GM12878 (cell line): ENCODE measurements around the gene UQCRC1.

ENCODE experiments used
- BACH1 ChIP-seq: fragments of 450-650 bp; IDR thresholded peaks from 2 replicates; pipeline ENCODE4 v1.6.1; 2017; ENCODE audit warnings: mild to moderate bottlenecking, borderline replicate concordance
- CEBPB ChIP-seq, 2 experiments: fragments of 150-350 bp in 1 of 2; IDR thresholded peaks; 2 replicates each; pipeline ENCODE4 v1.6.1; 2012 to 2014; ENCODE audit warnings: low read depth in 2 of 2, low read length in 2 of 2, borderline replicate concordance in 1 of 2, inconsistent platforms in 1 of 2
- EZH2 ChIP-seq: IDR thresholded peaks from 2 replicates; pipeline ENCODE4 v1.6.1; 2012; ENCODE audit warnings: low read depth, mild to moderate bottlenecking, control low read depth, inconsistent platforms, low read length, borderline replicate concordance; ENCODE audit not compliant: control insufficient read depth
- NFYA ChIP-seq: IDR thresholded peaks from 2 replicates; pipeline ENCODE4 v1.6.1; 2011; ENCODE audit warnings: low read depth, mild to moderate bottlenecking, low read length, improper control_type of control experiment, borderline replicate concordance
- NR2C1 ChIP-seq: fragments of 450-650 bp; IDR thresholded peaks from 2 replicates; pipeline ENCODE4 v1.6.1; 2017; ENCODE audit warnings: antibody characterized with exemption, mild to moderate bottlenecking, moderate library complexity
- PAX8 ChIP-seq: fragments of 450-650 bp; IDR thresholded peaks from 2 replicates; pipeline ENCODE4 v1.6.1; 2017; ENCODE audit warnings: mild to moderate bottlenecking, moderate library complexity
- POLR2A ChIP-seq: IDR thresholded peaks from 2 replicates; pipeline ENCODE4 v1.6.1; 2011; ENCODE audit warnings: low read depth, mild to moderate bottlenecking, low read length
- POLR2AphosphoS5 ChIP-seq: IDR thresholded peaks from 2 replicates; pipeline ENCODE4 v1.6.1; 2011; ENCODE audit warnings: mild to moderate bottlenecking, low read length, inconsistent platforms
- RAD21 ChIP-seq: IDR thresholded peaks from 2 replicates; pipeline ENCODE4 v1.6.1; 2011; ENCODE audit warnings: mild to moderate bottlenecking, low read depth, low read length, moderate library complexity; ENCODE audit not compliant: insufficient read depth
- YY1 ChIP-seq: IDR thresholded peaks from 2 replicates; pipeline ENCODE4 v1.6.1; 2011; ENCODE audit warnings: low read depth, mild to moderate bottlenecking, low read length
- TF ChIP-seq, protein P1 (sequence below), 3 experiments: IDR thresholded peaks in 2 of 3; conservative IDR thresholded peaks in 1 of 3; 2 replicates each; pipeline ENCODE4 v1.5.1; 2011; ENCODE audit warnings: low read depth in 3 of 3, low read length in 3 of 3, mild to moderate bottlenecking in 3 of 3, control low read depth in 2 of 3, moderate library complexity in 2 of 3, inconsistent platforms in 1 of 3, mixed read lengths in 1 of 3; ENCODE audit not compliant: control insufficient read depth in 2 of 3, insufficient read depth in 1 of 3; ENCODE audit errors: extremely low read depth in 1 of 3
- TF ChIP-seq, protein P2 (sequence below): fragments of 450-650 bp; formaldehyde crosslinking; IDR thresholded peaks from 2 replicates; pipeline ENCODE4 v1.5.0; 2022; ENCODE audit warnings: mild to moderate bottlenecking, missing genetic modification characterization

DNA sequence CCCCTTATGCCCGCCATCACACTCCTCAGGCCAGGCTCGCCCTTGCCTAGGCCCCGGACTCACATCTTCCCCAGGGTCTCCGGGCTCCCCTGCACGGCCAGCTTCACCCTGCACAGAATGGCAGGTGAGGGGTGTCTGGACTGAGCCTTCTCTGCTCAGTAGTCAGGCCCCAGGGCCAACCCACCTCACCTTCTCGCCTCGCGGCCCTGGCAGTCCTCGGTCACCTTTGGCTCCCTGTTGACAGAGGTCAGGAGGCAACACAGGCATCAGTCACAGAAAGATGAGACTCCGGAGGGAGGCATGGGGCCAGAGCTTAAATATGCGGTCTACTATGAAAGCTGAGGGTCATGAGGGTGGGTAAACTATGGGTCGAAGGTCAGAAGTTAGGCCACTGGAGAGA lies 37.5 kb downstream of the UQCRC1 start:
- TF ChIP-seq EZH2 (no peak), CEBPB (IDR thresholded peaks at IDR 0.05; ENCODE audit: borderline replicate concordance in 1 of 2, low read depth in 2 of 2, low read length in 2 of 2) (no peak), RAD21 (no peak), POLR2A (no peak), NR2C1 (no peak), NFYA (no peak), BACH1 (no peak), PAX8 (no peak), POLR2AphosphoS5 (no peak), YY1 (no peak)
- TF ChIP-seq, protein P1, sequence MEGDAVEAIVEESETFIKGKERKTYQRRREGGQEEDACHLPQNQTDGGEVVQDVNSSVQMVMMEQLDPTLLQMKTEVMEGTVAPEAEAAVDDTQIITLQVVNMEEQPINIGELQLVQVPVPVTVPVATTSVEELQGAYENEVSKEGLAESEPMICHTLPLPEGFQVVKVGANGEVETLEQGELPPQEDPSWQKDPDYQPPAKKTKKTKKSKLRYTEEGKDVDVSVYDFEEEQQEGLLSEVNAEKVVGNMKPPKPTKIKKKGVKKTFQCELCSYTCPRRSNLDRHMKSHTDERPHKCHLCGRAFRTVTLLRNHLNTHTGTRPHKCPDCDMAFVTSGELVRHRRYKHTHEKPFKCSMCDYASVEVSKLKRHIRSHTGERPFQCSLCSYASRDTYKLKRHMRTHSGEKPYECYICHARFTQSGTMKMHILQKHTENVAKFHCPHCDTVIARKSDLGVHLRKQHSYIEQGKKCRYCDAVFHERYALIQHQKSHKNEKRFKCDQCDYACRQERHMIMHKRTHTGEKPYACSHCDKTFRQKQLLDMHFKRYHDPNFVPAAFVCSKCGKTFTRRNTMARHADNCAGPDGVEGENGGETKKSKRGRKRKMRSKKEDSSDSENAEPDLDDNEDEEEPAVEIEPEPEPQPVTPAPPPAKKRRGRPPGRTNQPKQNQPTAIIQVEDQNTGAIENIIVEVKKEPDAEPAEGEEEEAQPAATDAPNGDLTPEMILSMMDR (IDR thresholded peaks at IDR 0.05 in 2 of 3, conservative IDR thresholded peaks at IDR 0.05 in 1 of 3; ENCODE audit: control insufficient read depth in 2 of 3, extremely low read depth in 1 of 3, insufficient read depth in 1 of 3, low read depth in 3 of 3, low read length in 3 of 3), result no peak
- TF ChIP-seq, protein P2, sequence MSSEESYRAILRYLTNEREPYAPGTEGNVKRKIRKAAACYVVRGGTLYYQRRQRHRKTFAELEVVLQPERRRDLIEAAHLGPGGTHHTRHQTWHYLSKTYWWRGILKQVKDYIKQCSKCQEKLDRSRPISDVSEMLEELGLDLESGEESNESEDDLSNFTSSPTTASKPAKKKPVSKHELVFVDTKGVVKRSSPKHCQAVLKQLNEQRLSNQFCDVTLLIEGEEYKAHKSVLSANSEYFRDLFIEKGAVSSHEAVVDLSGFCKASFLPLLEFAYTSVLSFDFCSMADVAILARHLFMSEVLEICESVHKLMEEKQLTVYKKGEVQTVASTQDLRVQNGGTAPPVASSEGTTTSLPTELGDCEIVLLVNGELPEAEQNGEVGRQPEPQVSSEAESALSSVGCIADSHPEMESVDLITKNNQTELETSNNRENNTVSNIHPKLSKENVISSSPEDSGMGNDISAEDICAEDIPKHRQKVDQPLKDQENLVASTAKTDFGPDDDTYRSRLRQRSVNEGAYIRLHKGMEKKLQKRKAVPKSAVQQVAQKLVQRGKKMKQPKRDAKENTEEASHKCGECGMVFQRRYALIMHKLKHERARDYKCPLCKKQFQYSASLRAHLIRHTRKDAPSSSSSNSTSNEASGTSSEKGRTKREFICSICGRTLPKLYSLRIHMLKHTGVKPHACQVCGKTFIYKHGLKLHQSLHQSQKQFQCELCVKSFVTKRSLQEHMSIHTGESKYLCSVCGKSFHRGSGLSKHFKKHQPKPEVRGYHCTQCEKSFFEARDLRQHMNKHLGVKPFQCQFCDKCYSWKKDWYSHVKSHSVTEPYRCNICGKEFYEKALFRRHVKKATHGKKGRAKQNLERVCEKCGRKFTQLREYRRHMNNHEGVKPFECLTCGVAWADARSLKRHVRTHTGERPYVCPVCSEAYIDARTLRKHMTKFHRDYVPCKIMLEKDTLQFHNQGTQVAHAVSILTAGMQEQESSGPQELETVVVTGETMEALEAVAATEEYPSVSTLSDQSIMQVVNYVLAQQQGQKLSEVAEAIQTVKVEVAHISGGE (CRISPR knock-in tag), result no peak
